ENCODE results near the gene USP9X. TPM values are rescaled to one million over a fixed set of nuclear protein-coding genes. Genes with fewer than 3 reads are reported as not detected.

Gene USP9X
- total and polyA plus RNA-seq, 9 of the 15 experiments (the other 6 are each of a cell fraction or from before 2014, with no cell fraction given), result 10.9 to 47.8 (median 29.5) TPM

- TF ChIP-seq E2F6 (IDR thresholded peaks at IDR 0.05; ENCODE audit: borderline replicate concordance in 1 of 2, extremely low read depth in 1 of 2, insufficient read depth in 1 of 2, insufficient read length in 1 of 2, low read depth in 1 of 2, low read length in 1 of 2, poor library complexity in 1 of 2, severe bottlenecking in 1 of 2) (no peak), KDM2B (CRISPR knock-in tag; IDR thresholded peaks at IDR 0.05) (no peak), ZNF134 (CRISPR knock-in tag; conservative IDR thresholded peaks at IDR 0.05) (no peak)
These were observed 8.5 kb upstream of the USP9X start (continued) for GRCh38 chrX:41076742-41077141.

GRCh38 chrX:41081821-41082220 is 3.4 kb upstream of the USP9X start:
- FAIRE-seq (peak; percentile 15), DNase-seq (ENCODE audit: extremely low read depth in 1 of 4, low spot score in 3 of 4) (no peak), ATAC-seq (no peak)
- no peaks in the 10 kb centered on the region for H3K9me1 ChIP-seq (ENCODE audit: control insufficient read depth, insufficient read depth, low read length)
- no peaks in the 10 kb centered on the region for H3K36me3 ChIP-seq (ENCODE audit: control insufficient read depth, insufficient read depth, low read length)
- no TSS peak for BruUV-seq (replicated peaks)
- POLR2A ChIA-PET, result no interaction called here
- H3K4me3 ChIP-seq, result no peak overlapping the region
- no peaks in the 10 kb centered on the region for H3K27me3 ChIP-seq (ENCODE audit: control insufficient read depth in 2 of 2, insufficient read depth in 2 of 2, low read length in 2 of 2)
- H4K20me1 ChIP-seq (replicated peaks; ENCODE audit: control insufficient read depth, insufficient read depth, low read length), result peaks cover 4% of the 10 kb centered on the region; the same call in 1 of the 2 replicates
- H3K79me2 ChIP-seq (ENCODE audit: control insufficient read depth, insufficient read depth, low read length), result peaks cover 15% of the 10 kb centered on the region
- peak overlapping the region; percentile 40 for H2AFZ ChIP-seq (ENCODE audit: low read depth, low read length)
- CTCF ChIA-PET (ENCODE audit: low intra/inter-chr PET ratio), result no interaction called here
- H3K4me2 ChIP-seq (ENCODE audit: insufficient read depth, low read length), result no peak overlapping the region
- no peaks in the 10 kb centered on the region for H3K9me3 ChIP-seq (replicated peaks; ENCODE audit: control insufficient read depth, insufficient read depth, low read depth, low read length)
- in situ Hi-C loops (cut with MboI), result no loop called here
- 32% methylated on average over 2 of the region's 2 CpGs for WGBS (ENCODE audit: insufficient coverage, low coverage, missing lambda C conversion rate)
- intact Hi-C loops (cut with micrococcal nuclease), result loop anchor here (5.0 kb wide), 1 partner anchor 35 kb away; no protein-coding TSS in a partner anchor
- peaks cover 10 to 12% of the 10 kb centered on the region in 2 experiments; a peak in 4 of 5 replicates for H3K4me1 ChIP-seq (replicated peaks in 1 of 2; ENCODE audit: control insufficient read depth in 2 of 2, insufficient read depth in 2 of 2, low read length in 2 of 2)
- no peak overlapping the region for H3K9ac ChIP-seq (ENCODE audit: insufficient read depth in 1 of 2, low read depth in 2 of 2, low read length in 2 of 2)
- H3K27ac ChIP-seq (ENCODE audit: extremely low read depth, low read depth, low read length), result no peak overlapping the region
- no peak for TF ChIP-seq CLOCK (CRISPR knock-in tag; IDR thresholded peaks at IDR 0.05; ENCODE audit: borderline replicate concordance)
- no peak for TF ChIP-seq ZNF3 (CRISPR knock-in tag; IDR thresholded peaks at IDR 0.05)
- no peak for TF ChIP-seq THAP7 (CRISPR knock-in tag; IDR thresholded peaks at IDR 0.05)
- TF ChIP-seq SNRNP70 (optimal IDR thresholded peaks at IDR 0.05; ENCODE audit: low read depth, low read length), result no peak
- no peak for TF ChIP-seq ZNF277 (CRISPR knock-in tag; IDR thresholded peaks at IDR 0.05; ENCODE audit: borderline replicate concordance)
- no peak for TF ChIP-seq SNAPC5 (CRISPR knock-in tag; IDR thresholded peaks at IDR 0.05)
- no peak for TF ChIP-seq MEIS2 (IDR thresholded peaks at IDR 0.05; ENCODE audit: partially characterized antibody)
- no peak for TF ChIP-seq POLR2B (IDR thresholded peaks at IDR 0.05; ENCODE audit: low read depth, partially characterized antibody)
- no peak for TF ChIP-seq ZBTB7A (IDR thresholded peaks at IDR 0.05; ENCODE audit: borderline replicate concordance, control insufficient read depth, low read depth, low read length)
- no peak for TF ChIP-seq PML (IDR thresholded peaks at IDR 0.05; ENCODE audit: low read length)
